Cardiac muscle cell (in vitro differentiated cells and primary cell): ENCODE measurements around the gene CHMP3. TPM values are rescaled to one million over a fixed set of nuclear protein-coding genes. Genes with fewer than 3 reads are reported as not detected.
A peak's percentile ranks its signal among the peaks of the same experiment; 100 is the strongest.
"Not testable (repeated sequence)": the region's sequence is repeated elsewhere in the genome, so short reads cannot be mapped to it uniquely, and the experiment has no call there.

ENCODE experiments used
- DNase-seq, 2 donors: peaks; one replicate each; pipeline versions ENCODE4 v3.0.0 to v3.0.0-alpha.2; 2010 to 2017; ENCODE audit warnings: low read depth in 1 of 2, low spot score in 1 of 2
- H3K27ac ChIP-seq: fragments of 200-600 bp; sonication (generic); 2 replicates; pipeline ENCODE4 v1.5.1; 2016
- H3K27me3 ChIP-seq: fragments of 200-600 bp; sonication (generic); 2 replicates; pipeline ENCODE4 v1.6.0; 2016; ENCODE audit warnings: control low read depth
- H3K36me3 ChIP-seq: fragments of 200-600 bp; sonication (generic); 2 replicates; pipeline ENCODE4 v1.5.1; 2016; ENCODE audit warnings: control low read depth
- H3K4me1 ChIP-seq: fragments of 200-600 bp; sonication (generic); 2 replicates; pipeline ENCODE4 v1.8.1; 2017; ENCODE audit warnings: low read depth, mild to moderate bottlenecking, mixed run types
- H3K4me3 ChIP-seq: fragments of 200-600 bp; sonication (generic); 2 replicates; pipeline ENCODE4 v1.5.1; 2016; ENCODE audit warnings: mild to moderate bottlenecking
- H3K9me3 ChIP-seq: fragments of 200-600 bp; sonication (generic); 2 replicates; pipeline ENCODE4 v1.5.1; 2017; ENCODE audit warnings: low read depth, mild to moderate bottlenecking, control low read depth
- polyA plus RNA-seq: library from polyadenylated mRNA; unstranded; fragments of >200 nt; fragmentation: Nextera tagmentation; extraction: Ambion mirVana; gene quantifications from 2 replicates; pipeline ENCODE4 v1.2.1, GENCODE V29; 2016
- total RNA-seq: library from RNA; depleted of rRNA; stranded (reverse); fragments of >200 nt; gene quantifications from 2 replicates; pipeline ENCODE4 v1.2.3, GENCODE V29; 2016
- TF ChIP-seq, protein P1 (sequence below): IDR thresholded peaks from 2 replicates; pipeline ENCODE4 v1.5.1; 2012; ENCODE audit warnings: low read depth, mild to moderate bottlenecking, low read length

The CHMP3 gene
- total and polyA plus RNA-seq, 2 experiments from 2014 or later = 31.1 to 47.4 TPM

DNA sequence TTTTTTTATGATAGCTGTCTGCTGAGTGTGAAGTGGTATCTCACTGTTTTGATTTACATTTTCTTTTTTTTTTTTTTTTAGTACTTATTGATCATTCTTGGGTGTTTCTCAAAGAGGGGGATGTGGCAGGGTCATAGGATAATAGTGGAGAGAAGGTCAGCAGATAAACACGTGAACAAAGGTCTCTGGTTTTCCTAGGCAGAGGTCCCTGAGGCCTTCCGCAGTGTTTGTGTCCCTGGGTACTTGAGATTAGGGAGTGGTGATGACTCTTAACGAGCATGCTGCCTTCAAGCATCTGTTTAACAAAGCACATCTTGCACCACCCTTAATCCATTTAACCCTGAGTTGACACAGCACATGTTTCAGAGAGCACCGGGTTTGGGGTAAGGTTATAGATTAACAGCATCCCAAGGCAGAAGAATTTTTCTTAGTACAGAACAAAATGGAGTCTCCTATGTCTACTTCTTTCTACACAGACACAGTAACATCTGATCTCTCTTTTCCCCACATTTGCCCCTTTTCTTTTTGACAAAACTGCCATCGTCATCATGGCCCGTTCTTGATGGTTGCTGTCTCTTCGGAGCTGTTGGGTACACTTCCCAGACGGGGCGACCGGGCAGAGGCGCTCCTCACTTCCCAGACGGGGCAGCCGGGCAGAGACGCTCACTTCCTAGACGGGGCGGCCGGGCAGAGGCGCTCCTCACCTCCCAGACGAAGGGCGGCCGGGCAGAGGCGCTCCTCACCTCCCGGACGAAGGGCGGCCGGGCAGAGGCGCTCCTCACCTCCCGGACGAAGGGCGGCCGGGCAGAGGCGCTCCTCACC is 18.8 kb downstream of the CHMP3 start:
- H3K27me3 ChIP-seq, H3K4me1 ChIP-seq, H3K4me3 ChIP-seq: not testable (repeated sequence)

DNA sequence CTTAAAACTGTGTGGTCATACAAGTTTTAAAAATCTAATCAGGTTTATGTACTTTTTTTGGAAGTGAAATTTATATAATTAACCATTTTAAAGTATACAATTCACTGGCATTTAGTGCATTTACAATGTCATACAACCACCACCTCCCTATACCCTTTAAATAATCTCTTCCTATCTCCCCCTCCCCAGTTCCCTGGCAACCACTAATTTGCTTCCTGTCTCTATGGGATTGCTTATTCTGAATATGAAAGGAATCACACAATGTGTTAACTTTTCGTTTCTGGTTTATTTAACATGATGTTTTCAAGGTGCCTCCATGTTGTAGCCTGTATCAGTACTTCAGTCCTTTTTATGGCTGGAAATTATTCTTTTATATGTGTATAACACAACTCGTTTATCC is 19.4 kb downstream of the CHMP3 start:
- TF ChIP-seq, protein P1, sequence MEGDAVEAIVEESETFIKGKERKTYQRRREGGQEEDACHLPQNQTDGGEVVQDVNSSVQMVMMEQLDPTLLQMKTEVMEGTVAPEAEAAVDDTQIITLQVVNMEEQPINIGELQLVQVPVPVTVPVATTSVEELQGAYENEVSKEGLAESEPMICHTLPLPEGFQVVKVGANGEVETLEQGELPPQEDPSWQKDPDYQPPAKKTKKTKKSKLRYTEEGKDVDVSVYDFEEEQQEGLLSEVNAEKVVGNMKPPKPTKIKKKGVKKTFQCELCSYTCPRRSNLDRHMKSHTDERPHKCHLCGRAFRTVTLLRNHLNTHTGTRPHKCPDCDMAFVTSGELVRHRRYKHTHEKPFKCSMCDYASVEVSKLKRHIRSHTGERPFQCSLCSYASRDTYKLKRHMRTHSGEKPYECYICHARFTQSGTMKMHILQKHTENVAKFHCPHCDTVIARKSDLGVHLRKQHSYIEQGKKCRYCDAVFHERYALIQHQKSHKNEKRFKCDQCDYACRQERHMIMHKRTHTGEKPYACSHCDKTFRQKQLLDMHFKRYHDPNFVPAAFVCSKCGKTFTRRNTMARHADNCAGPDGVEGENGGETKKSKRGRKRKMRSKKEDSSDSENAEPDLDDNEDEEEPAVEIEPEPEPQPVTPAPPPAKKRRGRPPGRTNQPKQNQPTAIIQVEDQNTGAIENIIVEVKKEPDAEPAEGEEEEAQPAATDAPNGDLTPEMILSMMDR = no peak
- Histone ChIP-seq H3K4me1 (no peaks in the 10 kb centered on the region), H3K4me3 (no peak overlapping the region), H3K27me3 (no peaks in the 10 kb centered on the region), H3K9me3 (peaks cover 4% of the 10 kb centered on the region), H3K36me3 (no peaks in the 10 kb centered on the region), H3K27ac (no peak overlapping the region)
- no peak for DNase-seq

More for the DNA sequence above, 18.8 kb downstream of the CHMP3 start:
- H3K36me3 ChIP-seq, H3K27ac ChIP-seq, DNase-seq, H3K9me3 ChIP-seq: not testable (repeated sequence)

DNA sequence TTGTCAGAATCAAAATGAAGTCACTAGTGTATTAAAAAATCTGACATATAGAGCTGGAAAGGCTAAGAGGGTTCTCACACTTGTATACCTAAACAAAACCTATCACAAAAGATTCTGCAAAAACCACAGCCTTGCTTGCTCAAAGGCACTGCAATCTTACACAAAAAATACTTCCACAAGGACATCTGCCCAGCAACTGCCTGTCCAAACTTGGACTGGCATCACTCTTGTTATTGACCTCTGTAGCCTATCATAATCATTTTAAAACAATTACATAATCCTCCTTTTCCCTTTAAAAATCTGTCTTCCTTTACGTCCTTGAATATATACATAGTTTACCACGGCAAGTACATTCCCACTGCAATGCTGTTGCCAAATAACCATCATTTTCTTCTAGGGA is 19.9 kb downstream of the CHMP3 start:
- Histone ChIP-seq H3K36me3 (no peaks in the 10 kb centered on the region), H3K4me1 (no peaks in the 10 kb centered on the region), H3K9me3 (peaks cover 4% of the 10 kb centered on the region), H3K27ac (no peak overlapping the region), H3K4me3 (no peak overlapping the region), H3K27me3 (no peaks in the 10 kb centered on the region)
- DNase-seq = peak in 1 of 2 donors; percentile 13
- TF ChIP-seq, protein P1 = no peak

DNA sequence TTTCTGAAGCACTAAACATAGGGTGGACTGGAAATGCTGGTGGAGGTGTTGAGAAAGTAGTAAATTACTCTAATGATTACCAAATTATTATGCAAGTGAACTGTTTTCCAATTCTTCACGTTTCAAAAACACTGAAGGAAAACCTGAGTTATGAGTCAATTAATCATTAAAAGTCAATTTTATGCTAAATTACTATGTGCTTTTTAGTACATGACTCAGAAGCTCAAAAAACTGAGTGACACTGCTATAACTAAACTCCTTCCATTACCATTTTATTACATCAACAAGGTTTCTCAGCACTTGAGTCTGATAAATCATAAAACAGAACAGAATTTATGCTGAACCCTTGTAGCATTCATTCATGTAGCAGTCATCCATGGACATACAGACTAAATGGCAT is 20.4 kb downstream of the CHMP3 start:
- Histone ChIP-seq H3K27ac (no peak overlapping the region), H3K9me3 (peaks cover 4% of the 10 kb centered on the region), H3K4me1 (no peaks in the 10 kb centered on the region), H3K27me3 (no peaks in the 10 kb centered on the region), H3K36me3 (no peaks in the 10 kb centered on the region), H3K4me3 (no peak overlapping the region)
- DNase-seq = no peak
- TF ChIP-seq, protein P1 = no peak

DNA sequence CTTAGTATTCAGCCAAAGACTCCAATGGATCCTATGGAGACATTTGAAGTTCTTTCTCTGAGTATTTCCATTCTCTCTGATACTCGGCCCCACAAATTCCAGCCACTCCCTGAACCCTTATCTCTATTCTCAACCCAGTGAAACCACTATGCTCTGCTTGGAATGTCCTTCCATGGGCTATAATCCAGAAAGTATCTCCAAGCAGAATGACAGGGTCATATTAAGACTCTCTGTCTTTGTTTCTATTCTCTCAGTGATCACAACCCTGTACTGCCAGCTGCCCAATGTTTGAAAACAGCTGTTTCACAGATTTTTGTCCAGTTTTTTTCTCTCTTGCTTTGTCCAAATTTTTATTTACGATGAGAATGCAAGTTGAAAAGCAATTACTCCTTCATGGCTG is 21.9 kb downstream of the CHMP3 start:
- peak in 1 of 2 donors; percentile 63 for DNase-seq
- peaks cover 4% of the 10 kb centered on the region for H3K9me3 ChIP-seq
- H3K4me3 ChIP-seq = no peak overlapping the region
- no peak overlapping the region for H3K27ac ChIP-seq
- no peaks in the 10 kb centered on the region for H3K36me3 ChIP-seq
- H3K4me1 ChIP-seq = no peaks in the 10 kb centered on the region
- TF ChIP-seq, protein P1 = no peak
- no peaks in the 10 kb centered on the region for H3K27me3 ChIP-seq

DNA sequence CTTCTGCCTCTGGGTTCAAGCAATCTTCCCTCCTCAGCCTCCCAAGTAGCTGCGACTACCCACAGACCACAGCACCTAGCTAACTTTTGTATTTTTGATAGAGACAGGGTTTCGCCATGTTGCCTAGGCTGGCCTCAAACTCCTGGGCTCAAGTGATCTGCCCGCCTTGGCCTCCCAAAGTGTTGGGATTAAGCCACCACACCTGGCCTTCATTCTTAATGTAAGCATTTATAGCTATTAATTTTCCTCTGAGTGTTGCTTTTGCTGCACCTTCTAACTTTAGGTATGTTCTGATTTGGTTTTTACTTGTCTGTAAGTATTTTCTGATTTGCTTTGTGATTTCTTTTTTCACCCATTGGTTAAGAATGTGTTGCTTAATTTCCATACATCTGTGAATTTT is 29.7 kb downstream of the CHMP3 start:
- TF ChIP-seq, protein P1 = no peak

More for the DNA sequence above, 29.7 kb downstream of the CHMP3 start:
- no peak for DNase-seq
- no peak overlapping the region for H3K27ac ChIP-seq
- H3K9me3 ChIP-seq = no peaks in the 10 kb centered on the region
- no peak overlapping the region for H3K4me3 ChIP-seq
- peaks cover 4% of the 10 kb centered on the region for H3K36me3 ChIP-seq
- no peaks in the 10 kb centered on the region for H3K27me3 ChIP-seq
- H3K4me1 ChIP-seq = no peaks in the 10 kb centered on the region
